ENCODE data around the gene CRNKL1.
"Not testable (repeated sequence)": the region's sequence is repeated elsewhere in the genome, so short reads cannot be mapped to it uniquely, and the experiment has no call there.

The CRNKL1 gene

DNA sequence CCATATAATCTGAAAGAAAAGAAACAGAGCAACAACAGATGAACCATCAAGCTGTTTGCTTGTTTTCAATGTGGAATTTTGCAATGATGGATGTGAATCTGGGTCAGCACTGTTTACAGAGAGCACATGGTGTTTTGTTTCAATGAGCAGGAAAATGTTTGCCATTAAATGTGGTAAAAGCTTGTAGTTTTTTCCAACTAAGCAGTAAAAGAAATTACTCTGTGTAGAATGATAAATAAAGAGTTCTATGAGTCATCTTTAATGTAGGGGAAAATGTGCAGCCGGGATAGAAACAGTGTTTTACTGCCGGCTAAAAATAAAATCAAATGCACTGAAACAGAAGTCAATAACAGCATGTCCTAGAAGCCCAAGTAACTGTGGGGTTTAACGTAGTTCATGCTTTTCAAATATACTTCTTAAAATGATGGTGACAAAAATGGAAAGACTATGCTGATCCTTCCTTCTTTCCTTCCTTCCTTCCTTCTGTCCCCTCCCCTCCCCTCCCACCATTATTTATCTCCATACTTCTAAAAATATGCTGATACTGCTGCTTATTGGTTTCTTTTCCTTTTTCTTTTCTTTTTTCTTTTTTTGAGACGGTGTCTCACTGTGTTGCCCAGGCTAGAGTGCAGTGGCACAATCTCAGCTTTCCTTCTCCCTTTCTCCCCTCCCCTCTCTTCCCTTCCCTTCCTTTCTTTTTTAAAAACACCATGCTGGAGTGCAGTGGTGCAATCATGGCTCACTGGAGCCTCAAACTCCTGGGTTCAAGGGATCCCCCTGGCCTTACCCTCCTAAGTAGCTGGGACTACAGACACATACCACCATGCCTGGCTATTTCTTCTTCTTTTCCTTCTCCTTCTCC, 41.4 kb downstream of the CRNKL1 start:
- no peak for DNase-seq

DNA sequence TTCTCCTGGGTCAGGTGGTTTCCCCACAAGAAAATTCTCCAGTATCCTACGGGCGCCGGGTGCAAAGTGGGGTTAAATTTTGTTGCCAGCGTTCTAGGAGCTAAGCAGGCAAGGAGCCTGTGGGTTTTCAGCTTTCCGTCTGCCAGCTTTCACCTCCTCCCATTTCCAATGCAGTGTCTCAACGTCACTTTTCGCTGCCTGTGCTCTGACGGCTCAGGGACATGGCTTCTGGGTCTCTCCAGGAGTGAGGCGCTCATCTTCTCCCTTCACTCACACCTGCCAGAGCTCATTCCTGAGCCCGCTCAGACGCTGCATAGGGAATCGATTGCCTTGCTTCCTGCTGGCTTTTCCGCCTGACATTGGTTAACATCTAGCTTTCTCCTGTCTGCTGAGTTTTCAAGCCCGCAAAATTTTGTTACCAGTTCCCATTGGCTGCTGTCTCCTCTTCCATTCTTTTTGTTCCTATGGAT, 42.4 kb downstream of the CRNKL1 start:
- DNase-seq = no peak

DNA sequence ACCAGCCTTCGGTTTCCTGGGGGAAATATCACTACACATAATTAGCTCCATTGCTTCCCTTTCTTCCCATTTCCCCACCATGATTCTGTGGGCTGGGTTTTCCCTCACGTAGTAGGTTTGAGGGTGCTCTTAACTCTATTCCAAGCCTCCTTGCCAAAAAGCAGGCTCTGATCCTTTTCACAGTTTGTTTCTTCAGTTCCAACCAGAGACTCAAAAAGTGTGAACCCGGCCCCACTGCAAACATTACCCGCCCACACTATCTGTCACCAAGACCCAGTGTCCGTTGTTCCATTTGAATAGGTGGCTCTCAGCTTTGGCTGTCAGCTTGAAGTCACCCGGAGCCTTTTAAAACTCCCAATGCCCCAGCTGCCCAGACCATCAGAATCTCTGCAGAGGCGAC, 46.9 kb downstream of the CRNKL1 start:
- DNase-seq = no peak

DNA sequence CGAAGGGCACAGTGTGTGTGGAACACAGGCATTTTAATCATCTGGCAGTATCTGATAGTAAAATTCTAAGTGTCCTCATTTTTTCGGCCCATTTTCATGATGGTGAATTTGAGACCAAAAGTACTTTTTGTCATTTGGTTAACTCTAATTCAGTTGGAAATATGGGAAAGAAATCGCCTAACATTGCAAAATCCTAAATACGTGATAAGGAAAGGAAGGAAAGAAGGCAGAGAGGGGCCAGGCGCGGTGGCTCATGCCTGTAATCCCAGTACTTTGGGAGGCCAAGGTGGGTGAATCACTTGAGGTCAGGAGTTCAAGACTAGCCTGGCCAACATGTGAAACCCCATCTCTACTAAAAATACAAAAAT, 48.3 kb downstream of the CRNKL1 start:
- DNase-seq = not testable (repeated sequence)

DNA sequence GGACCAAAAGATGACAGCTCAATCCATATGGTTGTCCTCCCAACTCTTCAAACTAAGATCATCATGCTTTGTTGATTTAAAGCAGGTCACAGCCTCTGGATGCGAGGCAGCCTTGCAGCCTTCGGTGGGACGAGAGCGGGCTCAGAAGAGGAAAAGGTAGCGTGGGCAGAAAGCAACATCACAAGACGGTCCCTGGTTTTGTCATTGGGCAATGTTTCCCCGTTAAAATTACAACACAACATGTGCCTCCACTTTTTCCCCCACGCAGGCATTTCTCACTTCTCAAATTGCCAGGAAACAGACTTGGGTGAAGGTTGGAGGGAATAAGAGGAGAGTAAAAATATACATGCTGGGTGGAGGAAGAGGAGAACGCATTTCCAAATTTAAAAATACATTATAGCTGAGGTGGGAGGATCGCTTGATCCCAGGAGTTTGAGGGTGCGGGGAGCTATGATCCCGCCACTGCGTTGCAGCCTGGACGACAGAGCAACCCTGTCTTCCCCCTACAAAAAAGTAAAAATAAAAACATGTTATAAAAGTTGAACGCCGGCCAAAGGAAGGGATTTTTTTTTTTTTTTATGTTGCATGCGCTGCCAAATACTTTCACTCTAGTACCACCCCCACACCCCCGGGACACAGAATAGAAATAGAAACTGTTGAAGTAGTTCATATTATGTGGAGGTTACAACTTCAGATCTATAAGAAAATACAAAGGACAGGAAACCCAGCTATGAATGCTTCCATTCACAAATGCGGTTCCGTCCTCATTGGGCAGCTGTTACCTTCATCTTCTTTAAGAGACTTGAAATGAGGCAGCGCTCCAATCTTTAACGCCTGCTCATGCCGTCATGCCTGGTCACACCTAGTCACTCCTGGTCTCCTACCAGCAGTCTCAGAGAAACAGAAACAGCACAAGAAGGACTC, 49.0 kb downstream of the CRNKL1 start:
- no peak for DNase-seq

DNA sequence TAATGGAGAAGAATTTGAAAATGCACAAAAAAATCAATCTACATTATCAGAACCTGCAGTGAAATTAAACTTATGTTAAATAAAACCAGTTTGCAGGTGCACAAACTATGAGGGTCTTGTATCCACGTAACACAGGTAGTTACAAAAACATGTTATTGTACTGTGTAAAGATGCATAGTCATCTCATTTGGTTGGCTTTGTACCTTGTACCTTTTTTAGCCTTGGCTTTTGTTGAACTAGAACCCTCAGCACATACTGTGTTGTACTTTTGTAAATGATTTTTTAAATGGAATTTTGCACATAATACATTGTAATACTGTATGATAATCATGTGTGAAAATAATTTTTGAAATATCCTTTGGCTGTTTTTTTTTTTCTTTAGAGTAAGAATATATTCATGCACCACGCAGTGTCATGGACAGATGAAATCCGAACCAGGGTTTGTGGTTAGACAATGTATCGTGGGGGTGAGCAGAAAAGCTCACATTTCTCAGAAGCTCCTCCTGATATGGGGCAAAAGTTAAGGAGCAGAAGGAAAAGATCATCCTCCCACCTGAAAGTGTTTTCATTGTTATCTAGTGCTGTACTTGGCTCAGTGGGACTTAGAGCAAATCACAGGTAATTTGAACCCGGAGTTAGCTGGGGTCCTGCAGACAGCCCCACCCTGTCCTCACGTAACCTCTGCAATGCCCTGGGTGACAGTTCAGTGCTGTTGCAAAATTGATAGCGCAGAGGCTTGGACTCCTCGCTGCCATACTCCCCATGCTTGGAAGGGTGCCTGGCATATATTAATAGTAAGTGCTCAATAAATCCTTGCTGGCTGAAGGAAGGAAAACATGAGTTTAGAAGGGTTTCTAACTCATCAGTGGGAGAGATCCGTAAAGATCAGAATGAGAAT, 49.9 kb downstream of the CRNKL1 start:
- DNase-seq = no peak

DNA sequence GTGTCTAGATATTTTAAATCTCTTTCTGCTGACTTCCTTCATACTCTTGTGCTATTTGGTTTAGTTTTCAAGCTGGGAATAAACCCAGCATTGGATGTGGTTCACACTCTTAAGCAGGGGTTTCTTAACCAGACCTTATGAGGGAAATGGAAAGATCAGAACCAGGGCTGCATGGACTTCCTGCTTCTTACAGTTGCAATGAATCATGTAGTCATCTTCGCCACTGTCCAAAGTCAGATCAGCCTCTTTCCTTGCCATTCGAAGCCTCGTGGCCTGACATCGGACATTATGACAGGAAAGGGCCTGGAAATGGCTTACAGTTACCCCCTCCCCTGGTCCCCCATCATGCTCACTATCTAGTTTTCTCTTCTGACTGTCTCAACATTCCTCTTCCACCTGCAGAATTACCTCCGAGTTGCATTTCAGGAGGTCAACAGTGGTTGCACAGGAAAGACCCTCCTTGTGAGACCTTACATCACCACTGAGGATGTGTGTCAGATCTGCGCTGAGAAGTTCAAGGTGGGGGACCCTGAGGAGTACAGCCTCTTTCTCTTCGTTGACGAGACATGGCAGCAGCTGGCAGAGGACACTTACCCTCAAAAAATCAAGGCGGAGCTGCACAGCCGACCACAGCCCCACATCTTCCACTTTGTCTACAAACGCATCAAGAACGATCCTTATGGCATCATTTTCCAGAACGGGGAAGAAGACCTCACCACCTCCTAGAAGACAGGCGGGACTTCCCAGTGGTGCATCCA, 51.9 kb downstream of the CRNKL1 start:
- DNase-seq = no peak

DNA sequence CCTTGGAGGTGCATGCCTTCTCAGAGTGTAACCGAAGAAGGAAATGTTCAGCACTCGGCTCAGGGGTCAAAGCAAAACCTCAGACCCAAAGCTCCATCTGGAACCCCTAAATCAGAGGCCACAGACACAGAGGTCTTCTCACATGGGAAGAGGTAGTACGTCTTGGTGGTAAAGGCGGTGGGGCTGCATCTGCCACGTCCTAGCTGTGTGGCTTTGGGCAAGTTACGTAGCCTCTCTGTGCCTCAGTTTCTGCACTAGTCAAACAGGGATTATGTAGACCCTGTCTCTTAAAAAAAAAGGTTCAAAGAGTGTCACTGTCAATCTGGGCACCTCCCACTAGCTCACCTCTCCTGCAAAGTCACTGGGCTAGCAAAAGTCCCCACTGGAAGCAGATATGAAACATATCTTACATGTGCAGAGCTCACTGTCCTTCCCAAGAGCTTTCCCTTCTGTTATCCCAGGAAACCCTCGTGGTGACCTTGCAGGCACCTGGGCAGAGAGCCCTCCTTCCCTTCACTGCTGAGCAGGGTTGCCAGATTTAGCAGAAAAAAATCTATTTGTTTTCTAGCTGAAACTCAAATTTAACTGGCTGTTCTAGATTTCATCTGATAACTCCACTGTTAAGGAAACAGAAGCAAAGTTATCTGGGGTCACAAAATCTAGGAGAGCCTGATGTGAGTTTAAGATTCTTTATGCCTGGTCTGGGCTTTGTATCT, 53.1 kb downstream of the CRNKL1 start:
- DNase-seq = no peak

DNA sequence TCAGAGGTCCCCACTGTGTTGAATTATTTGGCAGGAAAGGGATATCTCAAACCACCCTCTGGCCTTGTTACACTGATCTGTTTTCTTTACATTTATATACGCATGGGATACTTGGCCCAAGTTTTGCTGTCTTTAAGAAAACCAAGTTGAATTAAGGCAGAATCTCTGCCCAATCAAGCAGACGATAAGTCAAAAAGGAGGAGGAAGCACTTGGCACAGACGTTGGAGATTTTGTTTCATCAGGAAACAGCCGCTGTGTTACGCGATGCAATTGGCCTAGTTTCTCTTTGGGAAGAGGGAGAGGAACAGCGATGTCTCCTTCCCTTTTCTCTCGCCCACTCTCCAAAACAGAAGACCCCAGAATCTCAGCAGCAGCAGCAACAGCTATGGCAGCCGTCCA, 55.3 kb downstream of the CRNKL1 start:
- DNase-seq = no peak

DNA sequence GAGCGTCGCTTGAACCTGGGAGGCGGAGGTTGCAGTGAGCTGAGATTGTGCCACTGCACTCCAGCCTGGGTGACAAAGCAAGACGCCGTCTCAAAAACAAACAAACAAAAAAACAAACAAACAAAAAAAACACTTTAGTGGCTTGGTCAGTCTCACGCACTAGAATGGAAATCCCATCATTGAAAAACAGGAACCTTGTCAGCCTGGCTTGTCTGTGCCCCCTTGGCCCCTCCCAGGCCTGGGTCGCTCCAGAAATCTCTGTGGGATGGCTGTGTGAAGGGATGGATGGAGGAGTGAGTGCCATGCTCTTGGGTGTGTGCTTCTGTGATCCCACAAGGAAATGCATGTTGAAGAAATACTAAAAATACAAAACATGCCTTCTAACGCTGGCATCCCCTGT, 56.0 kb downstream of the CRNKL1 start:
- DNase-seq = no peak

DNA sequence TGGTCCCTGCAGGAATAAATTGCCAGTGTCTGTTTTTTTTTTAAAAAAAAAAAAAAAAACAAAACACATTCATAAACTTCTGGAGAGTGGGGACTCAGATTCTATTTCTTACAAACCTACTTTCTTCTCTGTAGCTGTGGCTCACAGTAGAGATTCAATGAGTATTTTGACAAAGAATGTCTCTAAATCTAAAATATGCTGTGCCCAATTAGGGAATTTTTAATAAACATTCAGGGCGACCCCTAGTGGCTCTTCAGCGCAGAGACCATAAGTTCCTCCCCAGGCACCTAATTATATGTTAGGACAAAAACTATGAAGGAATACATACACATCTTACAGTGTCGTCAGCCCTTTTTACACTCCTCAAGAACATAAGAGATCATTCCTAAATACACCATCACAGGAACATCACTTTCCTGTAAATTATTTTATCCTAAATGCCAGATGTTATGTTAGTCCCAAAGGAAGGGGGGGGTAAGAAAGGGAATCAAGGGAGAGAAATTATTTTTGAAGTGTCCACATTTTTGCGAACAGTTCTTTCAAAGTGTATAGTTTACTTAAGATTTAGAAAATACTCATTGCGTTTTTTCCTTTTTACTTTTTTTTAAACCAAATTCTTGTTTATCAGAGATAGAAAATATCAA, 56.9 kb downstream of the CRNKL1 start:
- DNase-seq = no peak

DNA sequence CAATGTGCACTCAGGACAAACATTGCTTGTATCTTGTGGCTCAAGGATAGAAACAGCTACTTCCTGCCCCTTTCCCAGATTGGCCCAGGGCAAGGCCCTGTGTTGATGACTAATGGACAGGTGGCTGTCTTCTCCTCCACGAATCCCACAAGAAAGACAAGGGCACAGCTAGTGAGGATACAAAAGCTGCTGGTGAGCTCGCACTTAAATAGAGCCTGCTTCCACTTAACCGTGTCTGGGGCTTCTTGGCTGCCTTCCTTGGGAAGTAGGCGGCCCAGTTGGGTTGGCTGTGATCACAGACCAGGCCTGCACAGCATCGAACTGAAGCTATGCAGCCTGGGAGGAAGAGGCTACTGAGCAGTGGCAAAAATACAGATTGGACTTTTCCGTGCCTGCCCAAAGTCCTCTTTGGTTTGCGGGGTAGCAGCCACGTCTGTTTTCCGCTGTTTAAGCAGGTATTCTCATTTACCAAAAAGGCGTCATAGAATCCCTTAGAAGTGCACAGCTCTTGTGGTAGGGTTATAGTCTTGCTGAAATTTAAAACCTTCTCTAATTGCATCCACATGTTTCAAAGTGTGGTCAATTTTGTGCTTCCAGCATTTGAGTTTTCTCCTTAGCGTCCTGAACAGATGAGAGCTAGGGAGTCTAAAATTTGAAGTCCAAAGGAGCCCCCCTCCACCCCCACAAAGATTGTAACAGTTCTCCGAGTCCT, 58.2 kb downstream of the CRNKL1 start:
- DNase-seq = no peak

DNA sequence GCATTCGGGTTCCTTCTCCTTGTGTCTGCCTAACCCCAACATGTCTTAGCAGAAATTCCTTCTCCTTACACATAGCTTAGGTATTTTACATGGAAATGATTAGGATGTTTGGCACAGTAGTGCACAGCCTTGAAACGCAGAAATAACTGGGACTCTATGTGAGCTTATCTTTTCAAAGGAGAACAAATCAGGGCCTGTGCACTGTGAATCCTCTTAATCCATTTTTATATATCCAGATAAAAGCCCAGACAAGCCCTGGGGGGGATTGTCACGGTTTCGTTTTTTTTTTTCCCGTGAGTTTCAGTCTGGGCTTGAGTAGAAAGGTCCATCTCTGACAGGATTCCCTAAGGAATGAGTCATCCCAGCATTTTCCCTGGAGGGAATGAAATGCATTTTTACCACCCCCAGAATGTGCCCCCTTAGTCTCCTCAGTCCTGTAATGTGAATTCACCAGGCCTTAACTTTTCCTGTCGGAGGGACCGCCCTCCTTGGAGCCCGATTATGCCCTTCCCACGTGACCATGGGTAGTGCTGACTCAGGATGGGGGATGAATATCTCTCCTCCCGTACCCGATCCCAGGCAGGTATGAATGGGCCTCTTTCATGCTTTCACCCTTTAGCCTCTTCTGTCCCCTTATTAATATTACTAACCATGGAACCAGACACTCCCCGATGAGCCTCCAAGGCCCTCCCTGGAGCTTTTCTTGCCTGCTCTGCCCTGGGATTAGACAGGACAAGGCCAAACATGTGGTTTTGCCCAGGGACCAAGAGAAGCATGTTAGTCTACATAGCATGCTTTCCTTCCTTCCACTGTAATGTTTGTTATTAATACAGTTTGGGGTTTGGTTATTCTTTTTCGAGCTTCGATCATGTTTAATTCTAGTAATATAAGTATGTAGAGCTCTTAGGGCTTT, 59.0 kb downstream of the CRNKL1 start:
- DNase-seq = no peak

DNA sequence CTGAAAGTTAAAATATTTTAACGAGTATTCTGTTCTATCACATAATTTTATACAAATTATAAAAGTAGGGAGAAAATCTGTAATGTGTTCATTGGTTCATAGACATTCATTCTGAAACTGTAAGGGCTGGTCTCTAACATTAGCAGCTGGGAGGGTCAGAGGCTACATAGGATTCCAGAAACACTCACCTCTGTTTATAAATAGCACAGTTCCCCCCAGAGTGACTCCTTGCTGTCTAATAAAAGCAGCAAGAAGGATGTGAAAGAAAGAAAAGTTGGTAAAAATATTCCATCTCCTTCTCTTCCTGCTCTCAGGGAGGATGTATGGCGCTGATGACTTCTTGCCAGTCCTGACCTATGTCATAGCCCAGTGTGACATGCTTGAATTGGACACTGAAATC, 60.4 kb downstream of the CRNKL1 start:
- no peak for DNase-seq

DNA sequence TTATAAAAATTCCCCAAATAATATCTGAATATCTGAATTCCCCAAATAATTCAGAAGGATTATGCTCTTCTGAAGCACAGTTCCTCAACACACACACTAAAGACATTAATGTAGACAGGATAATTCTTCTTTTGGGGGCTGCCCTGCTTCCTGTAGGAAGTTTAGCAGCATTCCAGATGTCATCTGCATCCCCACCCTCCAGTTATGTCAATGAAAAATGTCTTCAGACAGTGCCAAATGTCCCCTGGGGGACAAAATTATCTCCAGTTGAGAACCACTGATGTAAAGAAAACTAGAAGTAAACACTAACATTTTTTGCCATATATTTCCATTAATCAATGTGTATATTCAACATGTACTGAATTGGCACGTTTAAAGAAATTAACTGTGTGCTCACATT, 61.0 kb downstream of the CRNKL1 start:
- DNase-seq = no peak

DNA sequence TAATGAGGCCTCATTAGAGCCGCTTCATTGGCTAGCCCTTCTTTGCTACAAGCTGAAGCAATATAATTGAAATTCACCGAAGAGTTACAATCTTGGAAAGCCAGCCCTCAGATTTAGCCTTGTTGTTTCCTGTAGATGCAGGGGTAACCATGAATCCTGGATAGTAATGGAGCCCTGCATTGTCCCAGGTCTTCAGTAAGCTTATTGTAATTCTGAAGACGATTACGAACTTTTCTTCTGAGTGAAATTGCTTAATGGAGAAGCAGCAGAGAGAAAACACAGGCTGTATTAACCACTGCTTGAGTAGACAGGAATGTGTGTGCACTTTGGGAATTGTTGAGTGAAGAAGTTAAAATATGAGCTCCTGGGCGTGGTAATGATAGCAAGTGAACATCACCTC, 61.4 kb downstream of the CRNKL1 start:
- no peak for DNase-seq

DNA sequence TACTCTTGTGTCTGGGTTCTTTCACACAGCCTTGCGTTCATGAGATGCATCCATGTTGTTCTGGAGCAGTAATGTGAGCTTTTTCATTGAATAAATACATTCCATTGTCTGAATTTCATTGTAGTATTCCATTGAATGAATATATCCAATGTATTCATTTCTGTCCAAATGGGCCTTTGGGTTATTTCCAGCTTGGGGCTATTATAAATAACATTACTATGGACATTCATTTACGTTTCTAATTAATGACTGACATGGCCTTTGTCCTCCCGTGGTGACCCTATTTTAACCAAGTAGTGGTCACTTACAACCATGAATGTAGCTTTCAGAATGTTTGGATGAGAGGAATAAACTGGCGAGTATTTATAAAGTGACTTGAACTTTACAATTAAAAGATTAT, 65.2 kb downstream of the CRNKL1 start:
- no peak for DNase-seq

DNA sequence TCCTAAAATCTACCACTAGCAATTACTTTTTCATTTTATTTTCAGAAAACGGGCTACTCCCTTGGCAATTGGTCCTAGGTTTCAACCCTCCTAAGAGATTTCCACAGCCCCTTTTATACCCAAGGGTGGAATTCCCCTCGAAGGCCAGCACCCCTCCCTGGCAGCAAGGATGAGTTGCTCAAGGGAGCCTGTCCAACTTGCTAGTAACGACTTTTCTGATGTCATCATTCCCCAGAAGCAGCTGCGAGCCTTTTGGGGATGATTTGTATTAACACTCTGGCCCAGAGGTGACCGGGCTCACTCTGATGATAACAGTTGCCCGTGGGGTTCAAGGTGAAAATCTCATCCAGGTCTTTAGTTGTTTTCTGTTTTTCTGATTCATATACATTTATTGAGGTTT, 65.8 kb downstream of the CRNKL1 start:
- DNase-seq = no peak

Measured in right kidney (tissue), 1 donor.